HG03045 (cell line): ENCODE measurements around the gene MMP2.

Experiments used
- ATAC-seq: cut with Tn5 transposase; IDR thresholded peaks from one replicate; pipeline ENCODE4 v1.9.1; 2021; ENCODE audit warnings: mild to moderate bottlenecking, moderate library complexity; ENCODE audit not compliant: unreplicated experiment

MMP2 gene

DNA sequence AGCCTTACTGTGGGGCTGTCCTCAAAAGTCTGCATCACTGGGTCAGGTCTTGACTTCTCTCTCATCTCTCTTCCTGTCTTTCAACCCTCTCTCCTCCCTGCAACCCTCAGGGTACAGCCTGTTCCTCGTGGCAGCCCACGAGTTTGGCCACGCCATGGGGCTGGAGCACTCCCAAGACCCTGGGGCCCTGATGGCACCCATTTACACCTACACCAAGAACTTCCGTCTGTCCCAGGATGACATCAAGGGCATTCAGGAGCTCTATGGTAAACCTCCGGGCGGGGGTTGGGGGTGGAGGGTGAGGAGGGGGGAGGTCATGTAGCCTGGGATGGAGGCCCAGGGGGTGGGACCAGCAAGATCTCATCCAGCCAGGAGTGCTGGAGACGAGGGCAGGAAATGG is 12.7 kb downstream of the MMP2 start:
- no peak for ATAC-seq

DNA sequence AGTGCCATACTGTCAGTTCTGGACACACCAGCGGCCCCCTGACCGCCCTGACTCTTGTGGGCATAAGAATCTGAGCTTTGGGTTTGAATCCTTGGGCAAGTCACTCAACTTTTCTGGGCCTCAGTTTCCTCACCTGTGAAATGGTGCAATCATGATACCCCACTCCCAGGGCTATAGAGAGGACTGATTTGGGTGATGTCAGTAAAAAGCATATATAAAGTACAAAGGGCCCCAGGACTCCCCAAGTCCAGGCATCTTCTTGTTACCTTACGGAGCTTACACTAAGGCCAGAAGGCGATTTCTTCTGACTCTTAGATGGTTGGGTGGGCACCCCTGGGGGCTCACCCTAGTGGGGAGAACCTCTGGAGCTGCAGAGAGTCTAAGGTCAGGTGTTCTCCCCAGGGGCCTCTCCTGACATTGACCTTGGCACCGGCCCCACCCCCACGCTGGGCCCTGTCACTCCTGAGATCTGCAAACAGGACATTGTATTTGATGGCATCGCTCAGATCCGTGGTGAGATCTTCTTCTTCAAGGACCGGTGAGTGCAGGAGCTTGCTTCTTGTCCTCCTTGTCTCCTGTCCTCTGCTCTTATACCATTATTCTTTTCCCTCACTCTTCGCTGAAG is 13.9 kb downstream of the MMP2 start:
- ATAC-seq, result no peak

DNA sequence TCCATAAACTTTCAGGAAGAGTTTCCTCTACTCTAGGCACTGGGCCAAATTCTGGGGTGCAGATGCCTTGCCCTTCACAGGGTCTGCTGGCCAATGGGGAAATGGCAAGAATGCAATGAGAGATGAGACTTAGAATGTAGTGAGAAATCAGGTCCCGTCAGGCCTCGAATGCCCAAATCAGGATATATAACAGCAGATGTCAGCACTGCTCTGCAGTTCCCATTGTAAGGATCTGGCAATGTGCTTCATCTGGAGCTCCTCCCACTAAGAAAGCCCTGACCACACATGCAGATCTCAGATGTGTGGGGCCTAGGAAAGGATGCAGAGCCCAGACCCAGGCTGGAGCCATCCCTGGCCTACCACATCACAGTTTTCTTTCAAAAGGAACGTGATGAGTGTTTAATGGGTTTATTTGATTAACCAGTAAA is 16.0 kb downstream of the MMP2 start:
- ATAC-seq, result no peak

DNA sequence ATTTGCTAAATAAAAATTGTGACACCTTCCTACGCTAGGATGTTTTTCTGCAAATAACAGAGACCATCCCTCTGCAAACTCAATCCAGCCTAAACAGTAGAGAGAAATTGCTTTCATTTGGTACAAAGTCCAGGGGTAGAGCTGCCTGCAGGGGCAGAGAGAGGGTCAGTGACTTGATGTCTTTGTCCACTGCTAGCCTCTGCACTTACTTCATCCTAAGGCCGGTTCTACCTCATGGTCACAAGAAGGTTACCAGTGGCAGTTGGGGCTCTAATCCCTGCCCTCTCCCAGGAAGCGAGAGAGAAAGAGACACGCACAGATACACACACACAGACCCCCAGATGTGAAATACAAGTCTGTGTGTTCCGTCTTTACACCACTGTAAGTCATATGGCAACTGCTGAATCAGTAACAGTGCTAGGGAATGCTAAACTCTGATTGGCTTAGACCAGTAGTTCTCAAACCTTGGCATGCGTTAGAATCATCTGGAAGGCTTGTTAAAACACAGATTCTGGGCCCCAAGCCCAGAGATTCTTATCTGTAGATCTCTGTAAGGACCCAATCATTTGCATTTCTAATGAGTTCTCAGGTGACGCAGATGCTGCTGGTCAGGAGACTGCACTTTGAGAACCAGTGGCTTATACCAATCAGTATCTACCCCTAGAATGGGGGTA is 16.8 kb downstream of the MMP2 start:
- ATAC-seq, result no peak

DNA sequence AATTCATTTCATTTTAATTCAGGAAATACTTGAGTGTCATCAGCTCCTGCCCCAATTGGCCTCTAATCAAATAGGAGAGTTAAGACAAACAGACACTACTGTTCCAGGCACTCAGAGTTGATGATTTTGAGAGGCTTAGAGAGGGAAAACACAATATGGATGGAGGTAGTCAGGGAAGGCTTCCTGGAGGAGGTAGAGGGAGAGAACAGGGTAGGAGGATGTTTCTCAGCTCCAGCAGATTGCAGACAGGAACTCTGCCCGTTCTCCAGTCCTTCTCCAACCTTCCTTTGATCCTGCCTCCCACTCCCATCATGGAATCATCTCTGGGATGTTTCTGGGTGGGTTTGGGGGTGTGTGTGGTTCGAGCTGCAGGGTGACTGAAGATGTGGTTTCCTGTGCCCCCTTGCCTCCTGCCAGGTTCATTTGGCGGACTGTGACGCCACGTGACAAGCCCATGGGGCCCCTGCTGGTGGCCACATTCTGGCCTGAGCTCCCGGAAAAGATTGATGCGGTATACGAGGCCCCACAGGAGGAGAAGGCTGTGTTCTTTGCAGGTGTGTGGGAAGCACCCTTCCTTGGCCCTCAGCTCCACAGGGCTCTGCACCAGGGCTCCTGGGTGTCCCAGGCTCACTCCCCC is 17.6 kb downstream of the MMP2 start:
- no peak for ATAC-seq

DNA sequence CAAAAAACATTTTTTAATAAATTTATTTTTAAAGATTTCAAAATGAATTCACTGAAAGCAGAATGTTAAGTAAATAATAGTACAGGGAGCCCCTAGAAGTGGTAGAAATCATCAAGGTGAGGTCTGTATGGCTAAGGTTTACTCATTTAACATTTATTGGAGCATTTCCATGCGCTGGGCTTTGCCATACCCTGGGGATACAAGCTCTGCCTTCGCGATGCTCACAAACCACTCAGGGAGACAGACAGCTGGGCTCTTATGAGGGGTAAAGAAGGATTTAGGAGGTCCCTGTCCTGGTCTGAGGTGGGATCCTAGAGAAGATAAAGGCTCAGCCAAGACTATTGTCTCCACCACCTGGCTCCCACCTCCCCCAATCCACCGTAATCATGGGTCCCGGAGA is 18.6 kb downstream of the MMP2 start:
- ATAC-seq, result no peak

DNA sequence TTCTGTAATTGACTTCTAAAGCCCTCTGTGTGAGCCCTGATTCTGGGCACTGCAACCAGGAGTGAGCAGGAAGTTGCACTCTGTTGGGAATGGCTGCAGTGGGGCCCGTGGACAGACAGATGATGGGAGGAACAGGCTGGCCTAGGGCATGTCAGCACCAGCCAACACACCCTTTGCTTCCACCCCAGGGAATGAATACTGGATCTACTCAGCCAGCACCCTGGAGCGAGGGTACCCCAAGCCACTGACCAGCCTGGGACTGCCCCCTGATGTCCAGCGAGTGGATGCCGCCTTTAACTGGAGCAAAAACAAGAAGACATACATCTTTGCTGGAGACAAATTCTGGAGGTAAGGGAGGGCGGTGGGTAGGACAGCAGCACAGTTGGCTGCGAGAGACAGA is 19.1 kb downstream of the MMP2 start:
- no peak for ATAC-seq

DNA sequence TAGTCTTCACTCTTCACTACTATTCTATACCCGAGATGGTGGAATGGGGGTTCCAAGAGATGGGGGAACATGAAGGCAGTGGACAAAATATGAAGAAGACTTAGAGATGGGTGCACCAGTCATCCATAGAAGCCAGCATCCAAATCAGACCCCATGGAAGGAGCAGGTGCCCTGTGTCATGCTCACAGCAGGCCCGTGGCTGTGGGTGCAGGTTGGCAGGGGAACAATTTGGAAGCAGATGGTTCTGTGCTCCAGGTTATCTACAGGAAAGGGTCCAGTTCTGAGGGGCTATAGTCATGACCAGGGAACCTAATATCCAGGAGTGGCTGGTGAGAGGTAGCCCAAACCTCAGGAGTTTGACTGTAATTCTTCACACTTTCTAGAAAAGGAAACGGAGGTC is 20.3 kb downstream of the MMP2 start:
- ATAC-seq, result no peak

DNA sequence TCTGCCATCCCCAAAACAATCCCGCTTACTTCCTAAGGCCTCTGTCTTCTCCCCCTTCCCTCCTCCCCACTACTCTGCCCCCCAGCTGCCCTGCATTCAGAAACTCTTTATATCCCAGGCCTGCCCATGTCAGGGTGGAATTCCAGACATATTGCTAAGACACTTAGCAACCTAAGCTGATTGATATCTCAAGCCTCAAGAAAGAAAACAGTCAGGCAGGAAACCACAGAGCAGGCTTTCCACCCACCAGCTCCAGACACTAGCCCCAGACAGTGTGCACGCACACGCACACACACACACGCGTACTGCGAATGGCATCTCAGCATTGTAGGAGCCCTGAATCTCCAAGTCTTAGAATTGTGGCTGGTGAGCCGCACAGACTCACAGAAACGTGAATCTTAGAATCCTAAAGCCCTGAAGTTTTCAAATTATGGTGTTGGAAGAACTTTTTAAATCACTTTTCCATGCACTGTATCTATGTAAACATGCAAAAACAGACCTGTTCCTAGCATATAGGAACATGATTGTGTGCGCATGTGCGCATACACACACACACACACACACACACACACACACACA is 21.0 kb downstream of the MMP2 start:
- no peak for ATAC-seq

DNA sequence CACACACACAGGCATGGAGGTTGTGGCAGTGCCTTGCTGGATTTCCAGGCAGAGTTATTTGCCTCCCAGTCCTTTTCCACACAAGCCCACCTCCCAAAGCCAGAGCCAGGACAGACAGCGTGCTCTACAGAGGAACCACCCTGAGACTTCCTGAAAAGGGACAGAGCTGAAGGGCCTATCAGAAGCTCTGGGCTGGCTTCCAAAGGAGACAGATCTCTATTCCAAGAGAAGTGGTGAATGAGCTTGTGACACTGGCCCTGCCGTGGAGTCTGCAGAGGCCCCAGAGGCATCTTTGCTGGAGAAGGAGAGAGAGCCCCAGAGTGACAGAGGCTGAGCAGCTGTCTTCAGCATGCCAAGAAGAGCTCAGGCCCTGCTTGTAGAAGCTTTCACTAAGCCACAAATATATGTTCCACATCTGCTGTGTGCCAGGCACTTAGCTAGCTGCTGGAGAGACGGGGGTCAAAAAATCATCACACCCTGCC is 21.6 kb downstream of the MMP2 start:
- ATAC-seq, result no peak

DNA sequence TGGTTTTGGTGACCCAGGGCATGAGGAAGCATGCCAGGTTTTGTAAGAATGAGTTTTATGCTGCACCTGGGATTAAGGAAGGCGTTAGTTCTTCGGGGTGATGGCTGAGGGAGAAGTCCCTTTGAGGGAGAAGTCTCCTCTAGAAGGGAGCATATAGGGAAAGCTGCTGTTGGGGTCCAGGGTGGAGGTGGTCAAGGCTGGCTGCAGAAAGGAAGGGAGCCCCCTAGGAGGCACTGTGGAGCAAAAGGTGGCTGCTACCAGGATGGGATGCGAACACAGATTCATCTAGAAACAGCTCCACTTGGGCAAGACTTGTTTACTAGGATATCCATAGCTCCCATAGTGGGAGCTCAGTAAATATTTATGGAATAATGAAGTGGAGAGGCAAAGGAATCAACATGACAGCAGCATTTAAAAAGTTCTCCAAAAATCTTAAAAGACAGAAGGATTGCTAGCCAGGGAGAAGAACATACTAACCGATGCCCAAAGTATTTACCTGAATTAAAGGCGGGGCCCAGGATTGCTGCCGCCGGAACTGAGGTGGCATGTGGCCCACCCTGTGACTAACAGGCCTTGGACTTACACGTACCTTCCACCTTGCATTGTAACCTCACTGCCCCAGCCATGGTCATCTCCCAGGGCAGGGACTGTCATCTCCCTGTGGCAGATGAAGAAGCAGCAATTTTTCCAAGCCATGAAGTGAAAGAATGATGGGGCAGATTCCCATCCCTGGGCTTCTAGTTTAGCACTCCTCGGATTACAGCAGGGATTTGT is 22.7 kb downstream of the MMP2 start:
- ATAC-seq, result no peak

DNA sequence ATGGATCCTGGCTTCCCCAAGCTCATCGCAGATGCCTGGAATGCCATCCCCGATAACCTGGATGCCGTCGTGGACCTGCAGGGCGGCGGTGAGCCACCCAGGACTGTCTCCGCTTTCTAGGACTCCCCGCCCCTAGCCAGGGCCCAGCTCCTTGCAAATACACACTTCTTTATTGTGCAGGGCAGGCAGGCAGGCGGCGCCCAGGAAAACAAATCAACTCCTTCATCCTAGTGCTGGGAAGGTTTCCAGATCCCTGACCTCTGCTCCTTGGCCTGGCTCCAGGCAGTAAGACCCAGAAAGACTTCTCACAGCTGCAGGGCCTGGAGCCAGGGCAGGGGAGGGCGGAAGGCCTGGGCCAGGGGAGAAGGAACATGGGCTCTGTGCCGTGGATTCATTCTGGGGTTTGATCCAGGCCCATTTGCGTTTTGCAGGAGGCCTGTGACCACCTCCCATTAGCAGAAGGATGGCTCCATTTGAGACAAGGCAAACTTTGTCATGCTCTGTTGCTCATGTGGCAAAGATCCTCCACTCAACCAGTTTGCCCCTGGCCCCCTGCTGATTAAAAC is 23.9 kb downstream of the MMP2 start:
- no peak for ATAC-seq

DNA sequence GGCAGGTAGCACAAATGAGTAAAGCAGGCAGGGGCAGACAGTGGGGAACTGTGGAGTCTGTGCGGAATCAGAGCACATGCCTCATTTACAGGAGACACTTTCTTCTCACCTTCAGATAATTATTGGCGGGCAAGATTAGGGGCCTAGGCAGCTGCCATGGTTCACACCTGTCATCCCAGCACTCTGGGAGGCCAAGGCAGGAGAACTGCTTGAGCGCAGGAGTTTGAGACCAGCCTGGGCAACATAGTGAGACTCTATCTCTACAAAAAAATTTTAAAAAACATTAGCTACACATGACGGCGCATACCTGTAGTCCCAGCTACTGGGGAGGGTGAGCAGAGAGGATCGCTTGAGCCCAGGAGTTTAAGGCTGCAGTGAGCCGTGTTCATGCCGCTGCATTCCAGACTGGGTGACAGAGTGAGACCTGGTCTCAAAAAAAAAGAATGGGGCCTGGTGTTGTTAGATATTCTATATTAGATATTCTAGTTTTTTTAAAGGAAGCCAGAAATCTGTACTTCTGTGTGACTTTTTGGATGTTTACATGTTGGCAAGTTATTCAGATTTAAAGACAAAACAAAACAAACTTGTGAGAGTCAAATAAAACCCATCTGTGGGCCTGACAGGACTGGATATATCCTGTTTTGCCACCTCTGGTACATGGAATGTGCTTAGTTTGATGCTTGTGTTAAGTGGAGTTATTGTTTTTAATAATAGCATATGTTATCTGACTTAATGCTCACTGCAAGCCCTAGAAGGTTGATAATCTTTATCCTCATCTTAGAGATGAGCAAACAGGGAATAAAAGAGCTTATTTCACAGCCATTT is 24.9 kb downstream of the MMP2 start:
- no peak for ATAC-seq

DNA sequence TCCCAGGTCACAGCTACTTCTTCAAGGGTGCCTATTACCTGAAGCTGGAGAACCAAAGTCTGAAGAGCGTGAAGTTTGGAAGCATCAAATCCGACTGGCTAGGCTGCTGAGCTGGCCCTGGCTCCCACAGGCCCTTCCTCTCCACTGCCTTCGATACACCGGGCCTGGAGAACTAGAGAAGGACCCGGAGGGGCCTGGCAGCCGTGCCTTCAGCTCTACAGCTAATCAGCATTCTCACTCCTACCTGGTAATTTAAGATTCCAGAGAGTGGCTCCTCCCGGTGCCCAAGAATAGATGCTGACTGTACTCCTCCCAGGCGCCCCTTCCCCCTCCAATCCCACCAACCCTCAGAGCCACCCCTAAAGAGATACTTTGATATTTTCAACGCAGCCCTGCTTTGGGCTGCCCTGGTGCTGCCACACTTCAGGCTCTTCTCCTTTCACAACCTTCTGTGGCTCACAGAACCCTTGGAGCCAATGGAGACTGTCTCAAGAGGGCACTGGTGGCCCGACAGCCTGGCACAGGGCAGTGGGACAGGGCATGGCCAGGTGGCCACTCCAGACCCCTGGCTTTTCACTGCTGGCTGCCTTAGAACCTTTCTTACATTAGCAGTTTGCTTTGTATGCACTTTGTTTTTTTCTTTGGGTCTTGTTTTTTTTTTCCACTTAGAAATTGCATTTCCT is 26.5 kb downstream of the MMP2 start:
- ATAC-seq, result no peak

DNA sequence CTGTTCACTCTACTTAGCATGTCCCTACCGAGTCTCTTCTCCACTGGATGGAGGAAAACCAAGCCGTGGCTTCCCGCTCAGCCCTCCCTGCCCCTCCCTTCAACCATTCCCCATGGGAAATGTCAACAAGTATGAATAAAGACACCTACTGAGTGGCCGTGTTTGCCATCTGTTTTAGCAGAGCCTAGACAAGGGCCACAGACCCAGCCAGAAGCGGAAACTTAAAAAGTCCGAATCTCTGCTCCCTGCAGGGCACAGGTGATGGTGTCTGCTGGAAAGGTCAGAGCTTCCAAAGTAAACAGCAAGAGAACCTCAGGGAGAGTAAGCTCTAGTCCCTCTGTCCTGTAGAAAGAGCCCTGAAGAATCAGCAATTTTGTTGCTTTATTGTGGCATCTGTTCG is 27.1 kb downstream of the MMP2 start:
- no peak for ATAC-seq

DNA sequence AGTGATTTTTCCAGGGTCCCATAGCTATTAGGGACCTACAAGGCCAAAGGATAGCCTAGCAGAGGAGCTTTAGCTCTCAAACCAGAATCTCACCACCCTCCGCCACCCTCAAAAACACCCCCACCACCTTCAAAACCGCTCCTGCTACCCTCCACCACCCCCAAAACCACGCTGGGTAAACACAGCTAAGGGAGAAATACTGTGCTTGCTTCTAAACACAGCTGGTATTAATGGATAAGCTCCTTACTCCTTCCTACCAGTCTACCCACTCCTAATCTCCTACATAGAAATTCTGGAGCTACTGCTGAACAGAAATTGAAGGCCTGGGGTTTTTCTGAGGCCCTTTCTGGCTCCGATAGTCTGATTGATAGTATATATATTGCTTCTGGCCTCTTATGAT is 27.7 kb downstream of the MMP2 start:
- no peak for ATAC-seq

DNA sequence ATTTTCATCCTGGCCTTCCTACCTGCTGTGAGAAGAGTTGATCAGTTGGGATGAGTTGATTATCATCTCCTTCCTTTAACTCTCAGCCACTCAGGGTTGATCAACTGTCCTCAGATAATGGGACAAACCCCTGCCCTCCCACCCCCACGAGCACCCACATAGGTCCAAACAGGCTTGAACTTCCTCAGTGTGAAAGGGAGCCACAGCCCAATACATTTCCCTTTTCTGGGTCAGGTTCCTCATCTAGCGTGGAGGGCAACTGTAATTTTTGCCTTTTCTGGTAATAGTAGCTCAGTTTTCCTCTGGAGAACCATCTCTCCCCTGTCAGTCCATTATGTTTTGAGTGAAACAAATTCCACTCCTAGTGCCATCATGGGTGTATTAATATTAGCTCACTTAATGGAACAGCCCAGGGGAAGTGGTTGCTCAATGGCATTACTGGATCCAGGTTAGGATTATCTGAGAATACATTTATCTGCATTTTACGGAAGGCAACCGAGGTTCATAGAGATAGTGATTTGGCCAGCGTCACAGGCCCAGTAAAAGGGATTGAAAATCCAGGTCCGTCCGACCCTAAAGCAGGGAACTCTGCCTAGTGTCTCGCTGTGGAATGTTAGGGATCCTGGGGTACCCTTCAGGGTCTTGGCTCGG is 29.4 kb downstream of the MMP2 start:
- no peak for ATAC-seq

DNA sequence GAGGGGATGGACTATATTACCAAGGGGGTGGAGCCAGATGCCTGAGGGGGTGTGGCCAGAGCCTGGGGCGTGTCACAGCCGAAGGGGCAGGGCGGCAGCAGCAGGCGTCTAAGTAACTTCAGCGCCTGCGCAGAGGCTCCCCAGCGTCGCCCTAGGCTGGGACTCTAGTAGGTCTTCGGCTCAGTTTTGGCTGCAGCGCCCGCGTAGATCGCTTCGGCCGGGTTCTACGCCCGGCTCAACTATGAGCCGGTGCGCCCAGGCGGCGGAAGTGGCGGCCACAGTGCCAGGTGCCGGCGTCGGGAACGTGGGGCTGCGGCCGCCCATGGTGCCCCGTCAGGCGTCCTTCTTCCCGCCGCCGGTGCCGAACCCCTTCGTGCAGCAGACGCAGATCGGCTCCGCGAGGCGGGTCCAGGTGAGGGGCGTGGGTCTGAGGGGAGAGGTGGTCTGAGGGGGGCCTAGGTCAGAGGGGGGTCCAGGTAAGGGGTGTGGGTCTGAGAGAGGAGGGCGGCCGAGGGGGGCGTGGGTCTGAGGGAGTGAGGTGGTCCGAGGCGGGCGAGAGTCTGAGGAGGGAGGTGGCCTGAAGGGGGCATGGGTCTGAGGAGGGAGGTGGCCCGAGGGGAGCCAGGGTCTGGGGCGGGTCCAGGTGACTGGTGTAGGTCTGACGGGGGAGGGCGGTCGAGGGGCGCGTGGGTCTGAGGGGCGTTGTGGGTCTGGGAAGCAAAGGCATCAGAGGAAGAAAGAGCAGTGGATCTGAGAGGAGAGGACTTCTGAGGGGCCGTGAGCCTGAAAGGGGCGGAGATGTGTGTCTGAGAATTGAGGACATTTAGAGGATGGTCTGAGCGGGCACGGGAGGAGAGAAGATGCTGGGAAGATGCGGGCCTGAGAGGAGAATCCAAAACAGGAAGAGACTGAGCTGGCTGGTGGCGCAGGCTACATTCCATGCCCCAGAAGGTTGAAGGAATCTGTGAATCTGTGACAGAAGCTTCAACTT is 30.2 kb downstream of the MMP2 start, which contains the start of gene LPCAT2:
Gene LPCAT2, plus strand, starts transcription at position 132 of the 991 bp plus-strand sequence. Its CDS starts 110 bp downstream, at position 242.
- ATAC-seq, result no peak
